Glutamatergic neuron (in vitro differentiated cells): Measurements from ENCODE around the gene SH2D7. TPM values are rescaled to one million over a fixed set of nuclear protein-coding genes. Genes with fewer than 3 reads are reported as not detected.
A peak's percentile ranks its signal among the peaks of the same experiment; 100 is the strongest.
"Not testable (repeated sequence)": the region's sequence is repeated elsewhere in the genome, so short reads cannot be mapped to it uniquely, and the experiment has no call there.

Experiments used
- DNase-seq: peaks from one replicate; pipeline ENCODE4 v3.0.0; 2022
- H3K27ac Mint-ChIP-seq: one replicate; pipeline ENCODE4 v1.8.0; 2020; ENCODE audit warnings: mild to moderate bottlenecking, mixed read lengths, inconsistent platforms; ENCODE audit not compliant: unreplicated experiment
- H3K27me3 Mint-ChIP-seq: one replicate; pipeline ENCODE4 v1.8.0; 2020; ENCODE audit warnings: mild to moderate bottlenecking, moderate library complexity, mixed read lengths, inconsistent platforms; ENCODE audit not compliant: unreplicated experiment
- H3K36me3 Mint-ChIP-seq: one replicate; pipeline ENCODE4 v1.8.0; 2020; ENCODE audit warnings: mild to moderate bottlenecking, mixed read lengths, inconsistent platforms; ENCODE audit not compliant: unreplicated experiment
- H3K4me1 Mint-ChIP-seq: one replicate; pipeline ENCODE4 v1.8.0; 2020; ENCODE audit warnings: mild to moderate bottlenecking, low read depth, mixed read lengths, inconsistent platforms; ENCODE audit not compliant: unreplicated experiment
- H3K4me3 Mint-ChIP-seq: one replicate; pipeline ENCODE4 v1.8.0; 2020; ENCODE audit warnings: mild to moderate bottlenecking, mixed read lengths, inconsistent platforms; ENCODE audit not compliant: unreplicated experiment
- H3K9me3 Mint-ChIP-seq: one replicate; pipeline ENCODE4 v1.8.0; 2020; ENCODE audit warnings: mild to moderate bottlenecking, moderate library complexity, mixed read lengths, inconsistent platforms; ENCODE audit not compliant: unreplicated experiment
- CTCF ChIP-seq: fragments of 200-600 bp; sonication (generic); IDR thresholded peaks from one replicate; pipeline ENCODE4 v1.5.0; 2021; ENCODE audit not compliant: partially characterized antibody, unreplicated experiment
- total RNA-seq: library from RNA; stranded (reverse); fragmentation: NEBNext Ultra II Directional; extraction: Animal tissue kit (Norgen Biotek cat#: 25700); gene quantifications from one replicate; pipeline ENCODE4 v1.2.1, GENCODE V29; 2021; ENCODE audit not compliant: unreplicated experiment

The SH2D7 gene
- total RNA-seq, 1 donor from 2014 or later: not detected

GRCh38 chr15:78149068-78149804, 56.9 kb downstream of the SH2D7 start, which contains the start of gene IDH3A:
TSS of gene IDH3A (plus strand) at chr15:78149362. CDS start at chr15:78149404, 42 bp downstream.
- H3K9me3 Mint-ChIP-seq: peaks cover 7% of the 10 kb centered on the region
- peak within 1 kb of the TSS; percentile 96 for H3K4me3 Mint-ChIP-seq
- no peak for TF ChIP-seq CTCF
- H3K4me1 Mint-ChIP-seq: peaks cover 5% of the 10 kb centered on the region
- peak within 1 kb of the TSS; percentile 88 for H3K27ac Mint-ChIP-seq
- peak; percentile 100 for DNase-seq
- peaks cover 8% of the 10 kb centered on the region for H3K27me3 Mint-ChIP-seq
- H3K36me3 Mint-ChIP-seq: no peaks in the 10 kb centered on the region

- Mint-ChIP-seq H3K4me1 (peaks cover 5% of the 10 kb centered on the region), H3K9me3 (peaks cover 7% of the 10 kb centered on the region), H3K36me3 (no peaks in the 10 kb centered on the region), H3K27me3 (peaks cover 8% of the 10 kb centered on the region), H3K4me3 (peak overlapping the region; percentile 88), H3K27ac (no peak overlapping the region)
- TF ChIP-seq CTCF: no peak
- DNase-seq: no peak
Measured at GRCh38 chr15:78149805-78150751, 57.7 kb downstream of the SH2D7 start.

- H3K4me1 Mint-ChIP-seq, H3K9me3 Mint-ChIP-seq, DNase-seq, H3K36me3 Mint-ChIP-seq, H3K4me3 Mint-ChIP-seq, H3K27ac Mint-ChIP-seq, H3K27me3 Mint-ChIP-seq: not testable (repeated sequence)
Measured at GRCh38 chr15:78151075-78151474, 58.7 kb downstream of the SH2D7 start.

Other genes with a start within 250 kb of the SH2D7 start
- gene TBC1D2B, start 14.8 kb upstream of the SH2D7 start, total RNA-seq: 45.3 TPM
- 131 TPM for gene CIB2, start 38.9 kb downstream of the SH2D7 start, total RNA-seq
- gene IDH3A, start 56.8 kb downstream of the SH2D7 start, total RNA-seq: 40.2 TPM
- not detected for gene ACSBG1, start 142.0 kb downstream of the SH2D7 start, total RNA-seq
- gene DNAJA4, start 172.0 kb downstream of the SH2D7 start, total RNA-seq: 2.4 TPM
- gene SKIC8, start 207.0 kb downstream of the SH2D7 start, total RNA-seq: 43.9 TPM
- 314 TPM for gene CRABP1, start 247.8 kb downstream of the SH2D7 start, total RNA-seq